CD14-positive monocyte (primary cell): Measurements from ENCODE around the gene EIF1. TPM values are rescaled to one million over a fixed set of nuclear protein-coding genes. Genes with fewer than 3 reads are reported as not detected.

Experiments used
- DNase-seq, 3 donors: peaks; one replicate each; pipeline ENCODE4 v3.0.0-alpha.2; 2011 to 2022
- H2AFZ ChIP-seq: 2 replicates; pipeline ENCODE4 v1.6.0; 2012; ENCODE audit warnings: mild to moderate bottlenecking, low read depth, low read length, inconsistent platforms; ENCODE audit not compliant: insufficient read depth, poor library complexity, severe bottlenecking
- H3K27ac ChIP-seq, 2 donors: 1 replicate in 1 of 2; 2 replicates in 1 of 2; pipeline ENCODE4 v1.5.1; 2012 to 2013; ENCODE audit warnings: low read length in 2 of 2, control low read depth in 1 of 2, inconsistent platforms in 1 of 2, low read depth in 1 of 2, mild to moderate bottlenecking in 1 of 2
- H3K27me3 ChIP-seq, 2 donors: one replicate each; pipeline versions ENCODE4 v1.6.0 to v1.6.1; 2011 to 2013; ENCODE audit warnings: low read length in 2 of 2; ENCODE audit not compliant: control insufficient read depth in 2 of 2, insufficient read depth in 2 of 2
- H3K36me3 ChIP-seq, 2 donors: replicated peaks in 1 of 2; 1 replicate in 1 of 2; 2 replicates in 1 of 2; pipeline versions ENCODE4 v1.5.1 to v1.6.1; 2012 to 2013; ENCODE audit warnings: low read length in 2 of 2, control low read depth in 1 of 2, inconsistent platforms in 1 of 2, mild to moderate bottlenecking in 1 of 2; ENCODE audit not compliant: insufficient read depth in 2 of 2, control insufficient read depth in 1 of 2
- H3K4me1 ChIP-seq, 2 donors: 1 replicate in 1 of 2; 2 replicates in 1 of 2; pipeline versions ENCODE4 v1.5.1 to v1.6.1; 2012 to 2013; ENCODE audit warnings: low read length in 2 of 2, control low read depth in 1 of 2, inconsistent platforms in 1 of 2, mild to moderate bottlenecking in 1 of 2, moderate library complexity in 1 of 2; ENCODE audit not compliant: insufficient read depth in 2 of 2, control insufficient read depth in 1 of 2
- H3K4me2 ChIP-seq: replicated peaks from 2 replicates; pipeline ENCODE3; 2012; ENCODE audit warnings: low read length, moderate library complexity, mild to moderate bottlenecking; ENCODE audit not compliant: poor library complexity, severe bottlenecking; ENCODE audit errors: extremely low read depth
- H3K4me3 ChIP-seq, 3 experiments: fragments of 200-600 bp in 1 of 3; sonication (generic) in 1 of 3; replicated peaks in 1 of 3; 1 replicate in 2 of 3; 2 replicates in 1 of 3; pipeline ENCODE4 v1.5.1; 2011 to 2013; ENCODE audit warnings: low read length in 3 of 3, mild to moderate bottlenecking in 3 of 3, control low read depth in 2 of 3, low read depth in 2 of 3, inconsistent platforms in 1 of 3, moderate library complexity in 1 of 3
- H3K79me2 ChIP-seq: 2 replicates; pipeline ENCODE4 v1.6.0; 2012; ENCODE audit warnings: mild to moderate bottlenecking, control low read depth, inconsistent platforms, low read length, moderate library complexity; ENCODE audit not compliant: insufficient read depth
- H3K9ac ChIP-seq: 2 replicates; pipeline ENCODE4 v1.6.0; 2017; ENCODE audit warnings: low read length, mild to moderate bottlenecking; ENCODE audit not compliant: insufficient read depth, poor library complexity, severe bottlenecking
- H3K9me3 ChIP-seq, 2 donors: replicated peaks in 1 of 2; 1 replicate in 1 of 2; 2 replicates in 1 of 2; pipeline versions ENCODE4 v1.5.1 to v1.6.1; 2012 to 2013; ENCODE audit warnings: low read length in 2 of 2, control low read depth in 1 of 2; ENCODE audit not compliant: control insufficient read depth in 1 of 2, insufficient read depth in 1 of 2
- H4K20me1 ChIP-seq: 2 replicates; pipeline ENCODE4 v1.6.0; 2012; ENCODE audit warnings: mild to moderate bottlenecking, low read length, control low read depth, moderate library complexity; ENCODE audit not compliant: insufficient read depth
- H3K27ac Mint-ChIP-seq, 7 donors: one replicate each; pipeline ENCODE4 v1.8.0; 2020; ENCODE audit warnings: mild to moderate bottlenecking in 7 of 7, mixed read lengths in 7 of 7, moderate library complexity in 6 of 7, inconsistent platforms in 2 of 7
- H3K27me3 Mint-ChIP-seq, 3 donors: one replicate each; pipeline ENCODE4 v1.8.0; 2021 to 2022; ENCODE audit warnings: low read depth in 3 of 3, mild to moderate bottlenecking in 3 of 3, mixed read lengths in 3 of 3, moderate library complexity in 3 of 3, inconsistent platforms in 1 of 3
- H3K36me3 Mint-ChIP-seq, 2 donors: one replicate each; pipeline ENCODE4 v1.8.0; 2020; ENCODE audit warnings: mixed read lengths in 2 of 2, inconsistent platforms in 1 of 2, mild to moderate bottlenecking in 1 of 2
- H3K4me1 Mint-ChIP-seq: one replicate; pipeline ENCODE4 v1.8.0; 2020; ENCODE audit warnings: mild to moderate bottlenecking, mixed read lengths
- H3K4me3 Mint-ChIP-seq, 2 donors: one replicate each; pipeline ENCODE4 v1.8.0; 2020; ENCODE audit warnings: mild to moderate bottlenecking in 2 of 2, mixed read lengths in 2 of 2, moderate library complexity in 1 of 2
- H3K9me3 Mint-ChIP-seq, 7 donors: one replicate each; pipeline ENCODE4 v1.8.0; 2020 to 2022; ENCODE audit warnings: mixed read lengths in 7 of 7, mild to moderate bottlenecking in 6 of 7, moderate library complexity in 6 of 7, inconsistent platforms in 2 of 7
- CTCF ChIP-seq: fragments of 200-600 bp; IDR thresholded peaks from one replicate; pipeline ENCODE4 v1.8.0; 2022; ENCODE audit warnings: antibody characterized with exemption, mild to moderate bottlenecking
- WGBS: methylation state at CpG from one replicate; pipeline ENCODE4 v1.1.5; 2013; ENCODE audit warnings: missing lambda C conversion rate; ENCODE audit not compliant: insufficient coverage; 5-methylcytosine and 5-hydroxymethylcytosine counted together
- intact Hi-C, 2 donors: fragments of 100-400 bp; cut with micrococcal nuclease; formaldehyde crosslinking; loops; one replicate each; pipeline versions ENCODE4 v1.15.0 to v1.15.1; 2023
- polyA plus RNA-seq, 3 donors: library from polyadenylated mRNA; depleted of rRNA in 1 of 3; unstranded in 2 of 3; stranded (reverse) in 1 of 3; fragments of 300-500 nt in 2 of 3; fragments of >200 nt in 1 of 3; fragmentation: Illumina TruSeq in 2 of 3; gene quantifications; 1 replicate in 2 of 3; 2 replicates in 1 of 3; pipeline ENCODE4 v1.2.3, GENCODE V29; 2012 to 2021

The EIF1 gene
- polyA plus RNA-seq, 3 donors, result 1,176 to 1,536 (median 1,425) TPM

GRCh38 chr17:41654678-41655607, 33.7 kb upstream of the EIF1 start:
- H3K36me3 ChIP-seq, result no peaks in the 10 kb centered on the region
- intact Hi-C loops, result no loop called here
- Mint-ChIP-seq H3K9me3 (no peaks in the 10 kb centered on the region), H3K4me1 (no peaks in the 10 kb centered on the region), H3K36me3 (no peaks in the 10 kb centered on the region), H3K27me3 (peaks cover 2 to 5% (median 3%) of the 10 kb centered on the region in 3 donors), H3K27ac (no peak overlapping the region), H3K4me3 (no peak overlapping the region)
- H3K9ac ChIP-seq, result no peak overlapping the region
- no peak for DNase-seq
- H3K9me3 ChIP-seq, result no peaks in the 10 kb centered on the region
- H3K4me2 ChIP-seq, result no peak overlapping the region
- H3K27ac ChIP-seq, result no peak overlapping the region
- no peaks in the 10 kb centered on the region for H4K20me1 ChIP-seq
- no peak for TF ChIP-seq CTCF
- H3K4me3 ChIP-seq, result no peak overlapping the region
- H3K4me1 ChIP-seq, result no peaks in the 10 kb centered on the region
- no peaks in the 10 kb centered on the region for H3K27me3 ChIP-seq
- H2AFZ ChIP-seq, result no peak overlapping the region
- 94% methylated on average over 19 of the region's 24 CpGs for WGBS
- H3K79me2 ChIP-seq, result no peaks in the 10 kb centered on the region

- H3K4me3 ChIP-seq, result no peak overlapping the region
- H3K79me2 ChIP-seq, result no peaks in the 10 kb centered on the region
- H3K27ac ChIP-seq, result no peak overlapping the region
- peak overlapping the region in 1 of 7 donors; percentile 18 for H3K27ac Mint-ChIP-seq
- intact Hi-C loops, result no loop called here
- DNase-seq, result no peak
- whole genome bisulfite sequencing, result 90% methylated on average over 17 of the region's 18 CpGs
- H3K4me1 Mint-ChIP-seq, result no peaks in the 10 kb centered on the region
- no peaks in the 10 kb centered on the region for H3K9me3 ChIP-seq
- no peak overlapping the region for H3K9ac ChIP-seq
- H3K4me1 ChIP-seq, result no peaks in the 10 kb centered on the region
- no peak for TF ChIP-seq CTCF
- peaks cover 2 to 6% (median 3%) of the 10 kb centered on the region in 3 donors for H3K27me3 Mint-ChIP-seq
- no peak overlapping the region for H3K4me2 ChIP-seq
- no peak overlapping the region for H3K4me3 Mint-ChIP-seq
- no peaks in the 10 kb centered on the region for H3K27me3 ChIP-seq
- H3K9me3 Mint-ChIP-seq, result no peaks in the 10 kb centered on the region
- H2AFZ ChIP-seq, result no peak overlapping the region
- no peaks in the 10 kb centered on the region for H3K36me3 Mint-ChIP-seq
- no peaks in the 10 kb centered on the region for H4K20me1 ChIP-seq
- no peaks in the 10 kb centered on the region for H3K36me3 ChIP-seq
These were observed 33.0 kb upstream of the EIF1 start for GRCh38 chr17:41655611-41656111.
